Activated T-helper 17 cell treated with anti-CD3 and anti-CD28 coated beads, Interleukin-2, amount 50 U/mL, for 72 hours (primary cell): ENCODE data around the gene ACR. TPM values are rescaled to one million over a fixed set of nuclear protein-coding genes. Genes with fewer than 3 reads are reported as not detected.

ENCODE experiments used
- ATAC-seq: fragments of 150-1000 bp; cut with Tn5 transposase; replicated peaks from 2 replicates; pipeline ENCODE4 v1.10.0; 2021; ENCODE audit warnings: mild to moderate bottlenecking, moderate library complexity
- H3K27ac Mint-ChIP-seq: one replicate; pipeline ENCODE4 v1.8.0; 2022; ENCODE audit warnings: mixed read lengths
- H3K27me3 Mint-ChIP-seq: one replicate; pipeline ENCODE4 v1.8.0; 2022; ENCODE audit warnings: mixed read lengths
- H3K36me3 Mint-ChIP-seq: one replicate; pipeline ENCODE4 v1.8.0; 2022; ENCODE audit warnings: low read depth, mild to moderate bottlenecking, mixed read lengths
- H3K4me1 Mint-ChIP-seq: one replicate; pipeline ENCODE4 v1.8.0; 2022; ENCODE audit warnings: mixed read lengths
- H3K4me3 Mint-ChIP-seq: one replicate; pipeline ENCODE4 v1.8.0; 2022; ENCODE audit warnings: mild to moderate bottlenecking, mixed read lengths
- H3K9me3 Mint-ChIP-seq: one replicate; pipeline ENCODE4 v1.8.0; 2022; ENCODE audit warnings: mixed read lengths
- total RNA-seq, 2 donors: library from RNA; stranded (reverse); gene quantifications; one replicate each; pipeline ENCODE4 v1.2.3, GENCODE V29; 2022

ACR gene
- total RNA-seq, 2 donors from 2014 or later, result not detected

DNA sequence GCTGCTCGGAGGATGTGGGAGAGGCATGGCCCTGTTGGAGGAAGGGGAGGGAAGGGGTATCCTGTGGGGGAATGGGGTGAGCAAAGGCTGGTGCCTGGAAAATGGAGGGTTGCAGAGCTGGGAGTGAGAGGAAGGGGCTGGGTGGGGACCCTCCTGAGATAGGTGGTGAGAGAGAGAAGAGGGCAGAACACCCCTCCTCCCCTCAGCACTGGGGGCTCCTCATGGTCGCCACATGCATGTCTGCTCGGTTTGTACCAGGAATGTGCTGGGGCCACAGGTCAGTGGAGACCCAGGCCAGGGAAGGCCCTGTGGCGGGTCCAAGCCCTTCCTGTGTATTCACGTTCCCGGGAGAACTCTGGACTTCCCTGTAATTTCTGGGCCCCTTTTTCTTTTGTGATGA is 27.8 kb upstream of the ACR start:
- H3K36me3 Mint-ChIP-seq, result no peaks in the 10 kb centered on the region
- no peak overlapping the region for H3K4me3 Mint-ChIP-seq
- no peak for ATAC-seq
- peaks cover 6% of the 10 kb centered on the region for H3K4me1 Mint-ChIP-seq
- H3K9me3 Mint-ChIP-seq, result no peaks in the 10 kb centered on the region
- H3K27ac Mint-ChIP-seq, result no peak overlapping the region
- peaks cover 11% of the 10 kb centered on the region for H3K27me3 Mint-ChIP-seq

DNA sequence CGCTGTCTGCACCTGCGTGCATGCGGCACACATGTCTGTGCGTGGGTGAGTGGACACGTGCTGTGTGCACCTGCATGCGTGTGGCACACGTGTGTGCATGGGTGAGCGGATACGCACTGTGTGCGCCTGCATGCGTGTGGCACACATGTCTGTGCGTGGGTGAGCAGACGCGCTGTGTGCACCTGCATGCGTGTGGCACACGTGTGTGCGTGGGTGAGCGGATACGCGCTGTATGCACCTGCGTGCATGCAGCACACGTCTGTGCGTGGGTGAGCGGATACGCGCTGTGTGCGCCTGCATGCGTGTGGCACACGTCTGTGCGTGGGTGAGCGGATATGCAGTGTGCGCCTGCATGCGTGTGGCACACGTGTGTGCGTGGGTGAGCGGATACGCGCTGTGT is 27.1 kb upstream of the ACR start:
- no peak for ATAC-seq
- Mint-ChIP-seq H3K36me3 (no peaks in the 10 kb centered on the region), H3K4me1 (peaks cover 6% of the 10 kb centered on the region), H3K27me3 (peaks cover 11% of the 10 kb centered on the region), H3K4me3 (no peak overlapping the region), H3K27ac (no peak overlapping the region), H3K9me3 (no peaks in the 10 kb centered on the region)

DNA sequence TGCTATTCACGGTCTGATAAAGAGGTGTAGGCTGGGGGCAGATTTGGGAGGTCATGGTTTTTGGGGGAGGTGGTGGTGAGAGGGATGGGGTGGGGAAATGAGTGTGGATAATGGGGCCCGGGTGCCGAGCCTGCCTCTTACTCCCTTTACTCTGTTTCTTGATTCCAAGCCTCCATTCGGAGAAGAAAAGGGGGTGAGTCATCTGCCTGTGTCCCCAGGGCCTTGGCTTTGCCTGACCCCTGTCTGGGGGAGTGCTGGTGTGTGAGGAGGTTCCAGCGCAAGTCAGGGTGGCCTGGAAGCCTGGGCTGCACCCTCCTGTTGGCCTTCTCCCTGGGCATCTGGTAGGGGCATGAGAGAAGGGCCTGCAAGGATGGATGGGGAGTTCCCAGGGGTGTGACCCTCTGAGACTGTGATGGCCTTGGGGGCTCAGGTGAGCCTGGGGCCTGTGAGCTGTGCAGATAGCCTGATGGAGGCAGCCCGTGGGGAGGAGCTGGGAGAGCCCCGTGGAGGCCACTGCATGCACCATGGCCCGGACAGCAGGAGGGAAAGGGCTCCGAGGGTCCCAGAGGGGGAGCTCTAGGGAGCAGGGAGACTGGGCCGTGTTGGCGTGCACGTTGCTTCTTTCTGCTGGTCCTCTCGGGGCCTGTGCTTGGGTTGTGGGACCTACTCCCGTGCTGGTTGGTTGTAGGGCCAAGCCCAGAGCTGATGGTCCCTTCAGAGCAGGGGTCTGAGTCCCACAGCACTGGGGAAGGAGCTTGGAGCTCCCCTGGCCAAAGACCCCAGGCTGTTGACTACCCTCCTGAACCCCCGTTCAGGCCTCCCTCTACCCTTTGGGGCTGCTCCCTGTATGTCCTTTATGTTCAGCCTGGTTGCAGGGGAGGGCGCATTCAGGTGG is 26.3 kb upstream of the ACR start:
- no peak for ATAC-seq
- Mint-ChIP-seq H3K9me3 (no peaks in the 10 kb centered on the region), H3K27ac (no peak overlapping the region), H3K36me3 (no peaks in the 10 kb centered on the region), H3K27me3 (peaks cover 14% of the 10 kb centered on the region), H3K4me1 (peaks cover 6% of the 10 kb centered on the region), H3K4me3 (no peak overlapping the region)

DNA sequence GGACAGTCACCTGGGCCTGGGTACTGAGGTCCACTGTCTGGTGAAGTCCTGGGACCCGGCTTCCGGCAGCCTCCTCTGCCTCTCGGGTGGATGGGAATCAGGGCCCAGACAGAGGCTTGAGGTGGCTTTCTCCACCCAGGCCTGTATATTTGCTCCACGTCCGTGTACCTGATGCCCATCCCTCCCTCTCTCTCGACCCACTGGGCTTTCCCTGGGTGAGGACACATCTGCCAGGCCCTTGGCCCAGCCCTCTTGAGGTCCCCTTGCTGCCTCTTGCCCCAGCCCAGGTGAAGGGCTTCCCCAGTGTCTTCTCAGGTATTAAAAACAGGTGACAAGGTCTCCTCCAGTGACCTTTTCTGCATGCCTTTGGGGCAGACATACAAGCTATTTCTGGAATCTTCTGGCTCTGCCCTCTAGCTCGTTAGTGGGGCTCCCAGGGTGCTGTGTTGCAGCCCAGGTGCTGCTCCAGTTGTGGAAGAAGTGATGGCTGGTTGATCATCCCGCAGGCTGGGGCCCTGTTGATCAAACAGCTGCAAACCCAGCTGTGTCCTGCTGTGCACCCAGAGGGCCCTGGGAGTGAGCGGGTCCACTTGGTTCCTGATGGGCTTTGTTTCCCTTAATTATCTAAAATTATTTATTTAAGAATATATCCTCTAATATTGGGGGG is 25.5 kb upstream of the ACR start:
- Mint-ChIP-seq H3K36me3 (no peaks in the 10 kb centered on the region), H3K27me3 (peaks cover 16% of the 10 kb centered on the region), H3K4me1 (peaks cover 6% of the 10 kb centered on the region), H3K27ac (no peak overlapping the region), H3K9me3 (no peaks in the 10 kb centered on the region), H3K4me3 (no peak overlapping the region)
- ATAC-seq, result no peak

DNA sequence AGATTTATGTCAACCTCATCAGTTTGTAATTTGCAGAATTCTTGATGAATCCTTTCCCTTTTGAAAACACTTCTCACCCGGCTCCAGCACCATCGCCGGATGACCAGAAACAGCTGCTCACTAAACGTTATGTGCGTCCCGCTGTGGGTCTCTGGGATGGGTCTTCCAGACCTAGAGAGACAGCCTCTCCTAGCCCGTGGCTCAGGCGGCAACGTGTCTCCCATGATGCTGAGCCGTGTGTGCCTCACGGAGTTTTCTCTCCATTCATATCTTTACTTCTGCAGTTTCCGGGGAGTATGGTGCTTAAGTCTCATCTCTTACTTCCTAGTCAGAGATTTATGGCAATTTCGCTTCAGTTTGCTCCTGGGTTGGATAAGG is 25.0 kb upstream of the ACR start:
- H3K4me1 Mint-ChIP-seq, result peaks cover 6% of the 10 kb centered on the region
- H3K4me3 Mint-ChIP-seq, result no peak overlapping the region
- no peak overlapping the region for H3K27ac Mint-ChIP-seq
- H3K9me3 Mint-ChIP-seq, result no peaks in the 10 kb centered on the region
- H3K36me3 Mint-ChIP-seq, result no peaks in the 10 kb centered on the region
- ATAC-seq, result no peak
- peaks cover 16% of the 10 kb centered on the region for H3K27me3 Mint-ChIP-seq

DNA sequence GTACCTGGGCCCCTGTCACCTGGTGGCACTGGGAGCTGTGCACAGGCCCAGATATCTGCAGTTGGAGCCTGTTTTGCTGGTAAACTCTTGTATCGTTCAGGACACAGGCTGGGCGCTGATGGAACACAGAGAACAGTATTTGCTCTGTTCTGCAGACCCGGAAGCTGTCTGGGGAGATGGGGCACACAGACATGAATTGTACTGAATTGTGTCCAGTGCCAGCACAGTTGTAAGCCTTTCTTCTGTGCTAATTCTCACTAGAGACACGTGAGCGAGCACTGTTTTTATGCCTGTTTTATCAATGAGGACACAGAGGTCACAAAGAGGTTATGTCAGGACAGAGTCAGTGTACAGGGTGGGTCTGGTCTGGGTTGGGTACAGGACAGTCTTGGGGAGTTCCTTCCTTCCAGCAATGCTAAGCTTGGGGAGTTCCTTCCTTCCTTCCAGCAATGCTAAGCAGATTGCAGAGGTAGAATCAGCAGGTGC is 24.4 kb upstream of the ACR start:
- ATAC-seq, result no peak
- Mint-ChIP-seq H3K9me3 (no peaks in the 10 kb centered on the region), H3K4me3 (no peak overlapping the region), H3K27me3 (peaks cover 12% of the 10 kb centered on the region), H3K4me1 (peaks cover 6% of the 10 kb centered on the region), H3K27ac (no peak overlapping the region), H3K36me3 (no peaks in the 10 kb centered on the region)

DNA sequence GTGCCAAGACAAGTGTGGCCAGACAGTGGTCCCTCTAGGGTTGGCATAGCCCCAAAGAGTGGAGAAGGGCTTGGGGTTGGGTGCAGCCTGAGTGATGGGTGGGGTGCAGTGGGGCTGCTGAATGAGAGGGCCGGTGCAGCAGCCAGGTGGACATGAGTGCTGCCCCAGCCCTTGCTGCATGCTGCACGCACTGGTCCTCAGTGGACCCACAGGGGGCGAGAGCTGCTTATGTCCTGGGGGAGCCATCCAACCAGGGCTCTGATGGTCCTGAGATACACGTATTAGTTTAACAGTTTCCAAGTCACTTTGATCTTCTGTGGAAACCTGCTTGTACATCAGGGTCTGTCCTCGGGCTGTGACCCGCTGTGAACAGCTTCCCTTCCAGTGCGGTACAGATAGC is 23.9 kb upstream of the ACR start:
- Mint-ChIP-seq H3K4me1 (peaks cover 6% of the 10 kb centered on the region), H3K4me3 (no peak overlapping the region), H3K9me3 (no peaks in the 10 kb centered on the region), H3K36me3 (no peaks in the 10 kb centered on the region), H3K27me3 (peaks cover 12% of the 10 kb centered on the region), H3K27ac (no peak overlapping the region)
- no peak for ATAC-seq

DNA sequence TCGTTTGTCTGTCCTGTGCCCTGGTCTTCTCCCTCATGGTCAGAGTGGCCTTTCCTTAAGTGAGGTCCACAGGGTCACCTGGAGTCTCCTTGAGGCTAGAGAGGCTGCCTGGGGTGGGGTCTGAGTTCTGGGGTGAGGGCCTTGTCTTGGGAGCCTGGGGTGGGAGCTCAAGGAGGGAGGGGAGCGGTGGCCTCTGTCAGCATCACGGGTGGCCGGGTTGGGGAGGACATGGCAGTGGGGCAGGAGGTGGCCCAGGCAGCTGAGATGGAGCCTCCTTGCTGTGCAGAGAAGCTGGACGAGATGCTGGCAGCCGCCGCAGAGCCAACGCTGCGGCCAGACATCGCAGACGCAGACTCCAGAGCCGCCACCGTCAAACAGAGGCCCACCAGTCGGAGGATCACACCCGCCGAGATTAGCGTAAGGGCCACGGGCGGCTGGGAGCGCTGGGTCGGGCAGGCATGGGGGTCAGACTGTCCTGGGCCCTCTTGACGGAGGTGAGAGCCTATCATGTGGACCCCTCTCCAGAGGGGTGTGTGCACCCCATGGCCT is 23.3 kb upstream of the ACR start:
- H3K9me3 Mint-ChIP-seq, result no peaks in the 10 kb centered on the region
- peaks cover 12% of the 10 kb centered on the region for H3K27me3 Mint-ChIP-seq
- H3K4me3 Mint-ChIP-seq, result no peak overlapping the region
- H3K36me3 Mint-ChIP-seq, result no peaks in the 10 kb centered on the region
- no peak for ATAC-seq
- peaks cover 6% of the 10 kb centered on the region for H3K4me1 Mint-ChIP-seq
- H3K27ac Mint-ChIP-seq, result no peak overlapping the region

DNA sequence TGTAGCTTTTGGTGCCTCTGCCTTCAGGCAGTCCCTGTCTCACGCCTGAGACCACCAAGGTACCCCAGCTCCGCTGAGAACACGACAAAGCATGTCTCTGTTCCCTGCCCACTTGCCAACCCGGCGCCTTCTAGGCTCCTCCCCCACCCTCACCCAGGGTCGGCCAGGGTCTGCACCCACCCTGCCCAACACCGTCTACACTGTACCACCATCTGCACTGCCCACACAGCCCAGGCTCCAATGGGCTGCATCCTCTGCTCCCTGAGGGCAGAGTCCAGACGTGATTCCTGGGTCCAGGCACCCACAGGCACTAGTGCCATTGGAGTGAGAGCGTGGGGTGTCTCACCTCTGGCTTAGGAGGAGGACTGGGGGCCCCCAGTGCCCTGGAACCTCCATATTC is 22.8 kb upstream of the ACR start:
- no peaks in the 10 kb centered on the region for H3K9me3 Mint-ChIP-seq
- no peaks in the 10 kb centered on the region for H3K36me3 Mint-ChIP-seq
- H3K27ac Mint-ChIP-seq, result no peak overlapping the region
- H3K27me3 Mint-ChIP-seq, result peaks cover 12% of the 10 kb centered on the region
- peaks cover 6% of the 10 kb centered on the region for H3K4me1 Mint-ChIP-seq
- no peak overlapping the region for H3K4me3 Mint-ChIP-seq
- ATAC-seq, result no peak

DNA sequence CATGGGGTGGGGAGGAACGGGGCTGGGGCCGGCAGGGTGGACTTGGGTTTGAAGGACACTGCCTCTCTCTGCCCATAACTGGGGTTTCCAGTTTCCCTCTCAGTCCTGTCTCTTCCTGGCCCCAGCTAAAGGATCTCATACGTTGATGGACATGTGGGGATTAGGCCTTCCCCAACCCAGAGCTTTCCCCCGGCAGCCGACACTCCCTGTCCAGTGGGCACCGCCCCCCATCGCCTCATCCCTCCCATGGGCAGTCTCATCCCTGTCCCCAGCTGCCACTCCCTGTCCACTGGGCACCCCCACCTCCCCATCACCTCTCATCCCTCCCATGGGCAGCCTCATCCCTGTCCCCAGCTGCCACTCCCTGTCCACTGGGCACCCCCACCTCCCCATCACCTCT is 22.2 kb upstream of the ACR start:
- Mint-ChIP-seq H3K27ac (no peak overlapping the region), H3K4me3 (no peak overlapping the region), H3K36me3 (no peaks in the 10 kb centered on the region), H3K9me3 (no peaks in the 10 kb centered on the region), H3K4me1 (peaks cover 3% of the 10 kb centered on the region), H3K27me3 (peaks cover 10% of the 10 kb centered on the region)
- ATAC-seq, result no peak

DNA sequence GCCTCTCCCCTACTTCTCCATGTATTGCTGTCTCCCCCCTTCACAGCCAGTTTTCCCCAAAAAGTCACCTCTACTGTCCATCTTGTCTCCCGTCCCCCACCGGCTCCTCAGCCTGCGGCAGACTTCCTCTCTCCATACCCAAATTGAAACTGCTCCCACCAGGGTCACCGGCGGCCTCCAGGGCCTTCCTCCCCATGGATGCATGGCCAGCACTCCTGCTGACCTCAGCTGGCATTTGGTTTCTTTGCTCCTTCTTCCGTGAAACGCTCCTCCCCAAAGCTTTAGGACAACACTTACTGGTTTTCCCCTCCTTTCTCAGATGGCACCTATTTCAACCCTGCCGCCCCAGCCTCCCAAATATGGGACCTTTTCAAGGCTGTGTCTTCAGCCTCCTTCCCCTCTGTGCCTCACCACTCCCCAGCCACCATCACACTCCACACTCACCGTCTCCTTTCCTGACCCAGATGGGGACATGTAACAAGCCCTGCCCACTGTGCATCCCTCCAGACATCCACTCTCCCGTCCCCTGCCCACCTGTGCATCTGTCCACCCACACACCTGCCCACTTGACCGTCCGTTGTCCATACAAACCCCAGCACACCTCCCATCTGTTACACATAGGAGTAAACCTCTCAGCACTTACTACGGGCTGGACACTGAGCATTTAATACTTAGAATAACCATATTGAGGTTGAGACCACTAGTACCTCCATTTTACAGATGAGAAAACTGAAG is 21.5 kb upstream of the ACR start:
- Mint-ChIP-seq H3K4me3 (no peak overlapping the region), H3K4me1 (no peaks in the 10 kb centered on the region), H3K27ac (no peak overlapping the region), H3K36me3 (no peaks in the 10 kb centered on the region), H3K27me3 (peaks cover 8% of the 10 kb centered on the region), H3K9me3 (no peaks in the 10 kb centered on the region)
- ATAC-seq, result no peak

DNA sequence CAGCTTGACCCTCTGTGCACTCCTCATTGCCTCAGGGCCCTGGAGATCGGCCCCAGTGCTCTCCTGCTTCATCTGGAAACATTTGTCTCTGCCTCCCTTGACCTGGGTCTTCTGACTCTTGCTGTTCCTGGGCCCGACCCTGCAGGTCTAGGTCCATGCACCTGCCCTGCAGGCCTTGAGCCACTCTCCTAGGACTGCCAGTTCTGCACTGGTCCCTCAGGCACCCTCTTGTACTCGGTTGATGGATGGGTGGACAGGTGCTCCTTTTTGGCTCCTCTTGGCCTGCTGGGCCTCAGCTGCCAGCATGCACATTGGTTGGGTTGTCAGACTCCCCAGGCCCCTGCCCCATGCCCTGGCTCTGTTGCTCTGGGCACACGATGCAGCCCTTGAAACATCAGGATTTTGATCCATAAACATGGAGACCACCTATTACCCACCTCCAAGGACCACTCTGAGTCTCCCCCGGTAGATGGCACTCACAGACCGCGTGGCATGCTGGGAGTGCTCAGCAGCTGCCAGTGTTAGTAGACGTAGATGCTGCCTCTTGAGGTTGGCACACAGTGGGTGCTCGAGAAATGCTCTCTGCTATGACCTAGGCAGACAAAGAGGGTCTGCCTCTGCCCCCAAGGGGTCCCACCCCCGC is 20.2 kb upstream of the ACR start:
- H3K4me3 Mint-ChIP-seq, result no peak overlapping the region
- ATAC-seq, result no peak
- no peaks in the 10 kb centered on the region for H3K9me3 Mint-ChIP-seq

DNA sequence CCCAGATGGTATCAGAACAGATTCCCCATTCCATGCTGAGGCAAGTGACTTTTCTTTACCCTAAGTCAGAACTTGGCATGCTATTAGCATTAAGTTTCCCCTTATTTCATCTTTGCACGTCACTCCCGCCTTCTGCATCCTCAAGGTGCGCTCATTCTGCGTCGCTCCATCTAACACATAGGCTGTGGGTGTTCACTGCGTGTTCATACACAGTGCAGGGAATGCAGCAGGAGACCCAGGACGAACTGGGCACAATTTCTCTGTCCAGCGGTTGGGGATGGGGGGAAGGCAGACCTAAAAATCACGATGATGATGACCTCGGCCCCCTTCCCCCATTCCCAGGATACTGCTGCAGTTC is 19.7 kb upstream of the ACR start:
- Mint-ChIP-seq H3K9me3 (no peaks in the 10 kb centered on the region), H3K36me3 (no peaks in the 10 kb centered on the region), H3K4me3 (no peak overlapping the region), H3K4me1 (no peaks in the 10 kb centered on the region), H3K27me3 (peaks cover 8% of the 10 kb centered on the region), H3K27ac (no peak overlapping the region)
- no peak for ATAC-seq

More for the DNA sequence above, 20.2 kb upstream of the ACR start:
- Mint-ChIP-seq H3K4me1 (no peaks in the 10 kb centered on the region), H3K27ac (peak overlapping the region; percentile 25), H3K36me3 (no peaks in the 10 kb centered on the region), H3K27me3 (peaks cover 8% of the 10 kb centered on the region)

DNA sequence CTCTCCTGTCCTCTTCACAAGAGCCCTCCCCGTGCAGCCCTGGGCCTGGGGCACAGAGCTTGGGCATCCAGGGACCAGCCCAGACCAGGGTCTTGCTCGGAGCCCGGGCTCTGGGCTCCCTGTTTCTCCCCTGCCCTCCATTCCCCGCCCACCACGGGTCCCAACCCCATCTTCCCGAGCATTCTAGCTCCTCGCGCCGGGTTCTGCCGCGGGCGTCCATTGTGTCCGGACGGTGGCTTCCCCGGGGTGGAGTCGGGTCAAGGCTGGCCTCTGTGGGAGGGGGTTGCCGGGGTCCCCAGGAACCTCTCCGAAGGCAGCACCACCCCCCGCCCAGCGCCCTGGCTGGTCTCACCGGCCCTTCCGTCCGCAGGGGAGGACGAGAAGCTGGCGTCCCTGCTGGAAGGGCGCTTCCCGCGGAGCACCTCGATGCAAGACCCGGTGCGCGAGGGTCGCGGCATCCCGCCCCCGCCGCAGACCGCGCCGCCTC is 18.1 kb upstream of the ACR start:
- no peak overlapping the region for H3K4me3 Mint-ChIP-seq
- H3K27me3 Mint-ChIP-seq, result peaks cover 8% of the 10 kb centered on the region
- H3K9me3 Mint-ChIP-seq, result no peaks in the 10 kb centered on the region
- no peak for ATAC-seq
- no peaks in the 10 kb centered on the region for H3K36me3 Mint-ChIP-seq
- H3K27ac Mint-ChIP-seq, result no peak overlapping the region
- no peaks in the 10 kb centered on the region for H3K4me1 Mint-ChIP-seq
